ENCODE data around the gene CEPT1.

CEPT1 gene

DNA sequence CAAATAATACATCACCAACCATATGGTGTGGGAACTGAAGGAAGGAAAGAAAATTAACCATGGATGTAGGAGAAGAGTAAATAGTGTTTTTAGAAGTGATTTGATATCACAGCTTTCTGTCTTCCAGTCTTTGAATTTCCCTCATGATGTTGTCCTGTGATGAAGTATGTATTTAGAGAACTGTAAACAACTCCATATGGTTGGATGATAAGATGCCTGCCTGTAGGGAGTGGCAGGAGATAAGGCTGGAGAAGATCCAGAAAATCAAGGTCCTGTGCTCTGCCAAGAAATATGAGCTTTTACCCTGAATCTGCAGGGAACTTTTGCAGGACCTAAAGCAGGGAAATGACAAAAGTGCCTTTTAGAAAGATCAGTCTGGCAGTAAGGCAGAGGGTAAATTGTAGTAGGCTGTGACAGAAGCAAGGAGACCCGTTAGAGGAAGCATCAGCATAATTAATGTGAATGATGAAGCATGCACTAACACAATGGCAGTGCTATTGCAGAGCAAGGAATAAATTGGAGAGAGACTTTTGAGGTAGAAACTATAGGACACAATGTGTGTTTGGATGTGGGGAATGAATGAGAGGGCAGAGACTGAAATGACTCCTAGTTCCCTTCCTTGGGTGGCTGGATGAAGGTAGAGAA is 21.9 kb downstream of the CEPT1 start:
- peak; percentile 47 for FAIRE-seq
- DNase-seq (ENCODE audit: insufficient read length, low spot score), result no peak

DNA sequence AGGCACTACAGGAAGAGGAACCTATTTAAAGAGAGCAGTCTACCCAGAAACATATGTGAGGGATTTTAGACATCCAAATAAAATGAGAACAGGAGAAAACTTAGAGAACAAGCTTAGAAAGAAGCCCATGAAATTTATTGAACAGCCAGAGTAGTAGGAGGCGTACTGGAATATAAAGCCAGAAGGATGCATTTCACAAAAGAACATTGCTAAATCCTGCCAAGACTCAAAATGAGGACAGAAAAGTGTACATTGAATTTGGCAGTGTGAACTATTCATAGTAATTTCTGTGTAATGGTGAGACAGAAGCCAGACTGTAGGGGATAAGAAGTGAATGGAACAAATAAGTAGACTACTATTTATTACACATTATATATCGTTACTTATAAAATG is 22.5 kb downstream of the CEPT1 start:
- DNase-seq (ENCODE audit: insufficient read length, low spot score) (no peak), FAIRE-seq (no peak)
- TF ChIP-seq TAF1 (IDR thresholded peaks at IDR 0.05; ENCODE audit: low read depth, low read length) (no peak), POU2F2 (IDR thresholded peaks at IDR 0.05; ENCODE audit: low read depth, low read length) (no peak), POLR2A (IDR thresholded peaks at IDR 0.05; ENCODE audit: low read depth, low read length) (no peak), POLR2AphosphoS5 (IDR thresholded peaks at IDR 0.05; ENCODE audit: low read depth, low read length) (no peak), SPI1 (IDR thresholded peaks at IDR 0.05; ENCODE audit: low read depth, low read length) (no peak), PAX5 (IDR thresholded peaks at IDR 0.05; ENCODE audit: insufficient read depth, low read length, severe bottlenecking) (no peak)

More for the DNA sequence above, 21.9 kb downstream of the CEPT1 start:
- TF ChIP-seq POLR2A (IDR thresholded peaks at IDR 0.05; ENCODE audit: low read depth, low read length) (no peak), SPI1 (IDR thresholded peaks at IDR 0.05; ENCODE audit: low read depth, low read length) (no peak), TAF1 (IDR thresholded peaks at IDR 0.05; ENCODE audit: low read depth, low read length) (no peak), PAX5 (IDR thresholded peaks at IDR 0.05; ENCODE audit: insufficient read depth, low read length, severe bottlenecking) (no peak), POLR2AphosphoS5 (IDR thresholded peaks at IDR 0.05; ENCODE audit: low read depth, low read length) (no peak), POU2F2 (IDR thresholded peaks at IDR 0.05; ENCODE audit: low read depth, low read length) (no peak)

DNA sequence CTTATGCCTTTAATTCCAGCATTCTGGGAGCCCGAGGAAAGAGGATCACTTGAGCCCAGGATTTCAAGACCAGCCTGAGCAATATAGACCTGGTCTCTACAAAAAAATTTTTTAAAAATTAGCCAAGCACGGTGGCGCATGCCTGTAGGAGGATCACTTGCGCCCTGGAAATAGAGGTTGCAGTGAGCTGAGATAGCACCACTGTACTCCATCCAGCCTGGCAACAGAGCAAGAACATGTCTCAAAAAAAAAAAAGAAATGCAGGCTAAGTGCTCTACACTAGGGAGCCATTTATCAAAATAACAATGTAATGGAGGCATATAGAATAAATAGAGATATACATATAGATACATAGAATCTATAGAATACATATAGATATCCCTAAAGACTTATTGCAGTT is 23.3 kb downstream of the CEPT1 start:
- DNase-seq (ENCODE audit: insufficient read length, low spot score), result no peak
- FAIRE-seq, result no peak
- no peak for TF ChIP-seq SPI1 (IDR thresholded peaks at IDR 0.05; ENCODE audit: low read depth, low read length)
- TF ChIP-seq PAX5 (IDR thresholded peaks at IDR 0.05; ENCODE audit: insufficient read depth, low read length, severe bottlenecking), result no peak

DNA sequence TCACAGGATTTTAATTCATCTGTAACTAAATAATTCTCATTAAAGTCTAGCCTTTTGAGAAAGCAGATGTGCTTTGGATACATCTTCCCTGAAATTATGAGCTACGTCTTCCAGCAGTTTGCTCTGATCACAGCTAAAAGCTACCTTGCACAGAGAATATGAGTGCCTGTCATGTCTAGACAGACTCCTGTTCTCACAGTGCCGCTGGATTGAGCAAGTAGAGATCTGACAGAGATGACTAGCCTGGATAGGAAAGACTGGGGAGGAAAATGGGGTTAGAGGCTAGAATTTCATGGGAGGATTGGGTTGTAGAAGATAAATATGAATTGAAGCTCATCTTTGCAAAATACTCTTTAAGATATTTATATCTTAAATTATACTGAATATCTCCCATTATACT is 24.1 kb downstream of the CEPT1 start:
- FAIRE-seq (no peak), DNase-seq (ENCODE audit: insufficient read length, low spot score) (no peak)
- TF ChIP-seq POU2F2 (IDR thresholded peaks at IDR 0.05; ENCODE audit: low read depth, low read length), result no peak
- TF ChIP-seq PAX5 (IDR thresholded peaks at IDR 0.05; ENCODE audit: insufficient read depth, low read length, severe bottlenecking), result no peak
- TF ChIP-seq SPI1 (IDR thresholded peaks at IDR 0.05; ENCODE audit: low read depth, low read length), result no peak
- TF ChIP-seq TAF1 (IDR thresholded peaks at IDR 0.05; ENCODE audit: low read depth, low read length), result no peak
- no peak for TF ChIP-seq POLR2AphosphoS5 (IDR thresholded peaks at IDR 0.05; ENCODE audit: low read depth, low read length)
- no peak for TF ChIP-seq POLR2A (IDR thresholded peaks at IDR 0.05; ENCODE audit: low read depth, low read length)

DNA sequence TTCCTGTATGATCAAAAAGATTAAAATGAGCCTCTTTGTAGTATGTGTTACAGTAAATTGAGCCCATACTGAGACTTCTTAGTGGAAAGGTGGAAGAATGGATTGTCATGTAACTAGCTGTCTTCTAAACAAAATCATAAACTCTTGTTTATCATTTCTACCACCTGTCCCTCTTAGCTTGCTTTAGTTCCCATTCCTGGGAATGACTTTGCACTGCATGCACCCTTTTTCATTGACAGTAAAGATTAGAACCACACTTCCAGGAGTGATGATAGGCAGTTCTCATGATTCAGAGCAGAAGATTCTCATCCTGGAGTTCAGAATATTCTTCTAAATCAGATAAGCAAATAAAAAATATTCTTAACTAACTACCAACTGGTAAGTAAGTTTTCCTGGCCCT is 32.4 kb downstream of the CEPT1 start:
- DNase-seq (ENCODE audit: insufficient read length, low spot score) (no peak), FAIRE-seq (no peak)

DNA sequence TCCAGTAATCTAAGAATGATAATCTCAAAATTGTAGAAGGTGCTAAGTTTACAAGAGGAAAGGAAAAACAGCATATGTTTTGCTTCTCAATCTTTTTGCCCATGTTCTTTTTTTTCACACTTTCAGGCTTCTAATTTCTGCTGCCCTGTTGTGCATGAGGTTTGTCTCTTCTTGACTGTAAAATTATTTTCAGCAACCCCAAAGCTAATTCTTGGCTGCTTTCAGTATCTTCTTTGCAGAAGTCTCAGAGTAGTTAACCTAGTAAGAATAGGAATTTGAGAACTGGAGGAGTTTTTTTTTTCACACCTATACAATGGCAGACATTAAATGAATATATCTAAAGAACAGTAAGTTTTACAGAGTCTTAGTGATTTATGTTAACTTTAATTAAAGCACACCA is 34.0 kb downstream of the CEPT1 start:
- FAIRE-seq (peak; percentile 9), DNase-seq (ENCODE audit: insufficient read length, low spot score) (no peak)
- TF ChIP-seq POLR2AphosphoS5 (IDR thresholded peaks at IDR 0.05; ENCODE audit: low read depth, low read length) (no peak), PAX5 (IDR thresholded peaks at IDR 0.05; ENCODE audit: insufficient read depth, low read length, severe bottlenecking) (no peak), TAF1 (IDR thresholded peaks at IDR 0.05; ENCODE audit: low read depth, low read length) (no peak)

More for the DNA sequence above, 32.4 kb downstream of the CEPT1 start:
- no peak for TF ChIP-seq PAX5 (IDR thresholded peaks at IDR 0.05; ENCODE audit: insufficient read depth, low read length, severe bottlenecking)
- no peak for TF ChIP-seq POLR2A (IDR thresholded peaks at IDR 0.05; ENCODE audit: low read depth, low read length)
- TF ChIP-seq POU2F2 (IDR thresholded peaks at IDR 0.05; ENCODE audit: low read depth, low read length), result no peak
- TF ChIP-seq POLR2AphosphoS5 (IDR thresholded peaks at IDR 0.05; ENCODE audit: low read depth, low read length), result no peak
- TF ChIP-seq TAF1 (IDR thresholded peaks at IDR 0.05; ENCODE audit: low read depth, low read length), result no peak
- no peak for TF ChIP-seq SPI1 (IDR thresholded peaks at IDR 0.05; ENCODE audit: low read depth, low read length)

DNA sequence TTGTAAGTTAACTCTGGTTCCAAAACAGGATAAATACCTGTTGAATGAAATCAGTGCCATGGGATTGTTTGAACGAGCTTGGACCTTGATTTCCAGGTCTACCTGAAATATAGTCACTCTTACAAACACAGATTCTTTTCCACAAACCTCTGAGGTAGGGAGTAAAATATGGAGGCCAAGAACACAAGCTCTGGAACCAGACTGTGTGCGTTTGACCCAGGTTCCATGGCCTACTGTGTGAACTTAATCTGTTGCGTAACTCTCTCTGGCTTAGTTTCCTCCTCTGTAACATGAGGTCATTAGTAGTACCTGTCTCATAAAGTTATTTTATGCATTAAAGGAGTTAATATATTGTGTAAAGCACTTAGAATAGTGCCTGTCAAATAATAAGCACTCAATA is 35.3 kb downstream of the CEPT1 start:
- FAIRE-seq (no peak), DNase-seq (ENCODE audit: insufficient read length, low spot score) (no peak)
- TF ChIP-seq POLR2A (IDR thresholded peaks at IDR 0.05; ENCODE audit: low read depth, low read length) (no peak), TAF1 (IDR thresholded peaks at IDR 0.05; ENCODE audit: low read depth, low read length) (no peak), PAX5 (IDR thresholded peaks at IDR 0.05; ENCODE audit: insufficient read depth, low read length, severe bottlenecking) (no peak), POU2F2 (IDR thresholded peaks at IDR 0.05; ENCODE audit: low read depth, low read length) (no peak), SPI1 (IDR thresholded peaks at IDR 0.05; ENCODE audit: low read depth, low read length) (no peak), POLR2AphosphoS5 (IDR thresholded peaks at IDR 0.05; ENCODE audit: low read depth, low read length) (no peak)

DNA sequence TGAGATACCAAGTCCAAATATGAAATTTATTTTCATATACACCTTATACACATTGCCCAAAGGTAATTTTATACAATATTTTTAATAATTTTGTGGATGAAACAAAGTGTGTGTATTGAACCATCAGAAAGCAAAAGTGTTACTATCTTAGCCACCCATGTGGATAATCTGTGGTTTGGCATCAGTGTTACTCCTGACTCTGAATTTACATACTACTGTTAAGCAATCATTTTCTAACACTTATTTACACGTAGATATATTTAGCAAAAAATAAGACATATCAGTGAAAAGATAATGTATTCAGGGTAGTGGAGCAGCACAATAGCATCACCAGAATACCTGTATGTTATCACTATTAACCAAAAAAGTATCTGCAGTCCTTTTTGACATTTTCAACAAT is 36.7 kb downstream of the CEPT1 start:
- peak; percentile 9 for FAIRE-seq
- no peak for DNase-seq (ENCODE audit: insufficient read length, low spot score)
- TF ChIP-seq SPI1 (IDR thresholded peaks at IDR 0.05; ENCODE audit: low read depth, low read length) (no peak), POLR2A (IDR thresholded peaks at IDR 0.05; ENCODE audit: low read depth, low read length) (no peak), POLR2AphosphoS5 (IDR thresholded peaks at IDR 0.05; ENCODE audit: low read depth, low read length) (no peak), PAX5 (IDR thresholded peaks at IDR 0.05; ENCODE audit: insufficient read depth, low read length, severe bottlenecking) (no peak), TAF1 (IDR thresholded peaks at IDR 0.05; ENCODE audit: low read depth, low read length) (no peak), POU2F2 (IDR thresholded peaks at IDR 0.05; ENCODE audit: low read depth, low read length) (no peak)

DNA sequence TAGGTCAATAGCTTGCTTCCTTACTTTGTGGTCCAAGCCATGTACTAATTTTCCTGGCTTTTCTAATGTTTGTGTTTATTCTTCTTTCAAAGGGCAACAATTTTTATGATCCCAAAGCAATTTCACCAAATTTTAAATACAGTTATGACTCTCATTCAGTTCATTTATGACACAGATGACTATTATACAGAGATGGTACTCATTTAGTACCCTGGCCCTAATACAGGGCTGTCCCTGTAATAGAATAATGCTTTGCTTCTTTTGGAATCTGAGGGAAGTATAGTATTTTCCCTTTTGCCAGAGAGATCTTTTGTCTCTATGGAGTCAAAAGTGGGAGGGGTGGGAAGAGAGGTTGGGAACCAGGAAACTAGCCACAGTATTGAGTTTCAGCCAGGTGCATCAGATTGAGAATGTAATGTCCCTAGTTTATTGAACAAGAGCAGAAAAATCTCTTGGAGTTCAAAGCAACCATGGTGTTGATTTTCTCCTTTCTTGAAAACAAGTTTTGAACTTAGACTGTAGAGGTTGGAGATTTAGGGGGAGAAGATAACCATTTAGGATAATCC is 40.0 kb downstream of the CEPT1 start:
- no peak for TF ChIP-seq PAX5 (IDR thresholded peaks at IDR 0.05; ENCODE audit: insufficient read depth, low read length, severe bottlenecking)
- TF ChIP-seq SPI1 (IDR thresholded peaks at IDR 0.05; ENCODE audit: low read depth, low read length), result no peak
- TF ChIP-seq TAF1 (IDR thresholded peaks at IDR 0.05; ENCODE audit: low read depth, low read length), result no peak
- TF ChIP-seq POU2F2 (IDR thresholded peaks at IDR 0.05; ENCODE audit: low read depth, low read length), result no peak
- TF ChIP-seq POLR2AphosphoS5 (IDR thresholded peaks at IDR 0.05; ENCODE audit: low read depth, low read length), result no peak
- FAIRE-seq (no peak), DNase-seq (ENCODE audit: insufficient read length, low spot score) (no peak)

DNA sequence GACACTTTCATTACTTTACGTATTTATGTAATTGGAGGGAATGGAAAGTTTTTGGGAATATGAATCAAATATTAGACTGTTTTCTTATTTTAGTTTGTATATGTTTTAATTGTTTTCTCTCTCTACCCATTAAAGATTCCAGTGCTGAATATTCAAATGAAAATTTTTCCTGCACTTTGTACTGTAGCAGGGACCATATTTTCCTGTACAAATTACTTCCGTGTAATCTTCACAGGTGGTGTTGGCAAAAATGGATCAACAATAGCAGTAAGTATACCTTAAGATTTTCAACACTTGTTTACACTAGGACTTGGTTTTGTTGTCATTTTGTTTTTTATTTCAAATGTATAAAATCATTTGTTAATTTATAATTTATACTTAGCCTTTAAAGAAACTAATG is 42.0 kb downstream of the CEPT1 start:
- TF ChIP-seq POLR2A (IDR thresholded peaks at IDR 0.05; ENCODE audit: low read depth, low read length) (no peak), SPI1 (IDR thresholded peaks at IDR 0.05; ENCODE audit: low read depth, low read length) (no peak), POLR2AphosphoS5 (IDR thresholded peaks at IDR 0.05; ENCODE audit: low read depth, low read length) (no peak), PAX5 (IDR thresholded peaks at IDR 0.05; ENCODE audit: insufficient read depth, low read length, severe bottlenecking) (no peak), TAF1 (IDR thresholded peaks at IDR 0.05; ENCODE audit: low read depth, low read length) (no peak), POU2F2 (IDR thresholded peaks at IDR 0.05; ENCODE audit: low read depth, low read length) (no peak)
- FAIRE-seq, result no peak

More for the DNA sequence above, 42.0 kb downstream of the CEPT1 start:
- no peak for DNase-seq (ENCODE audit: insufficient read length, low spot score)

All from GM12891 (cell line).